SK-N-SH treated with all-trans-retinoic acid at 6 μM for 48 hours (cell line): ENCODE measurements around the gene AMZ1.

Source experiments
- ZNF565 ChIP-seq: fragments of 450-650 bp; formaldehyde crosslinking; conservative IDR thresholded peaks from 2 replicates; pipeline ENCODE4 v1.5.0; 2020; ENCODE audit warnings: low read depth, mild to moderate bottlenecking, moderate library complexity
- ZNF70 ChIP-seq: fragments of 450-650 bp; formaldehyde crosslinking; IDR thresholded peaks from 2 replicates; pipeline ENCODE4 v1.5.0; 2020; ENCODE audit warnings: mild to moderate bottlenecking, moderate library complexity
- ZNF8 ChIP-seq: fragments of 450-650 bp; formaldehyde crosslinking; IDR thresholded peaks from 2 replicates; pipeline ENCODE4 v1.5.0; 2020; ENCODE audit warnings: mild to moderate bottlenecking, moderate library complexity
- TF ChIP-seq, protein P1 (sequence below): fragments of 250-450 bp; sonication (Bioruptor Pico); IDR thresholded peaks from 2 replicates; pipeline ENCODE4 v1.5.1; 2021; ENCODE audit warnings: mild to moderate bottlenecking, moderate library complexity

DNA sequence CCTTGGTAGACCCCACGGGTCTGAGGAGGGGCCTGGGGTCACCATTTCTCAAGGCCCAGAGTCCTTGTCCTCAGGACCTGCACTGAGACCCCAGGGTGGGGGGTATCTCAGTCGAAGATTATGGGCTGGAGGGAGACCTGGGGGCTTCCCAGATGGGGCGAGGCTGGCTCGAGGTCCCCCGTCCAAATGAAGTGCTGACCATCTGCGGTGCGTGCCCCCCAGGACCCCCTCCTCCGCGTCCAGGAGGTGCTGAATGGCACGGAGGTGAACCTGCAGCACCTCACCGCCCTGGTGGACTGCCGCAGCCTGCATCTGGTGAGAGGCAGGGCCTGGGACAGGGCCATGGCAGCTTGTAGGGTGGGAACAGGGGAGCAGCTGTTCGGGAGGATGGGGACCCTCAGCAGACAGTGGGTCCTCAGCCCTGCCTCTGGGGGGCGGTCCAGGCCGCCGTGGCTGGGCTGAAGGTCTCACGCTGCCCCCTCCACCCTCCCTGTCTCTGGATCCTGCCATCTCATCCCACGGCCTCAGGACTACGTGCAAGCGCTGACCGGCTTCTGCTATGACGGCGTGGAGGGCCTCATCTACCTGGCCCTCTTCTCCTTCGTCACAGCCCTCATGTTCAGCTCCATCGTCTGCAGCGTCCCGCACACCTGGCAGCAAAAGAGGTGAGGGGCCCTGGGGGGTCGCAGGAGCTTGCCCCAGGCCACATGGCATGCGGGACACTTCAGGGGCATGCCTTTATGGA lies 32.0 kb upstream of the AMZ1 start:
- TF ChIP-seq ZNF70 (CRISPR knock-in tag) (no peak), ZNF8 (CRISPR knock-in tag) (no peak), ZNF565 (CRISPR knock-in tag) (no peak)
- TF ChIP-seq, protein P1, sequence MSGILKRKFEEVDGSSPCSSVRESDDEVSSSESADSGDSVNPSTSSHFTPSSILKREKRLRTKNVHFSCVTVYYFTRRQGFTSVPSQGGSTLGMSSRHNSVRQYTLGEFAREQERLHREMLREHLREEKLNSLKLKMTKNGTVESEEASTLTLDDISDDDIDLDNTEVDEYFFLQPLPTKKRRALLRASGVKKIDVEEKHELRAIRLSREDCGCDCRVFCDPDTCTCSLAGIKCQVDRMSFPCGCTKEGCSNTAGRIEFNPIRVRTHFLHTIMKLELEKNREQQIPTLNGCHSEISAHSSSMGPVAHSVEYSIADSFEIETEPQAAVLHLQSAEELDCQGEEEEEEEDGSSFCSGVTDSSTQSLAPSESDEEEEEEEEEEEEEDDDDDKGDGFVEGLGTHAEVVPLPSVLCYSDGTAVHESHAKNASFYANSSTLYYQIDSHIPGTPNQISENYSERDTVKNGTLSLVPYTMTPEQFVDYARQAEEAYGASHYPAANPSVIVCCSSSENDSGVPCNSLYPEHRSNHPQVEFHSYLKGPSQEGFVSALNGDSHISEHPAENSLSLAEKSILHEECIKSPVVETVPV (CRISPR knock-in tag) = no peak
